ENCODE measurements around the gene FMN2. TPM values are rescaled to one million over a fixed set of nuclear protein-coding genes. Genes with fewer than 3 reads are reported as not detected.

The FMN2 gene
- total and polyA plus RNA-seq, 9 donors: 0.60 to 10.1 (median 2.5) TPM

DNA sequence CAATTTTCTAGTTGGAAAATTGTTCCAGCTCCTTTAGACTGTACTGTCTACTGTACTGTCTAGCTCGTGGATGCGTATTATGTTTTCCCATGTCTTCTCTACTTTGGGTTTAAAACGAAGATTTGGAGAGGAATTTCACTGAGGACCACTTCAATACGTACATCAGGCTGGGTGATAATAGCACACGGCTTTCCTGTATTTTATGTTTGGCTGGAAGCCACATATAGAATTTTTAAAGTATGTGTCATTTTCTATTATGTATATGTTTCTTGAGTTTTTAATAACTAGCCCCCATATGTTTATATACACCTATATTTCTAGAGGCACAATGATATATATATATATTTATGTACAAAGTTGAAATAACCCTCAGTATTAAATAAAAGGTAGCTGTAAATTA lies 293.9 kb downstream of the FMN2 start:
- 88 to 90% (median 88%) methylated on average over 5 of the region's 5 CpGs for WGBS, 3 donors
- intact Hi-C loops (cut with DNase I): no loop called here
- Histone ChIP-seq H3K27ac (no peak overlapping the region), H3K4me1 (ENCODE audit: insufficient read depth) (no peaks in the 10 kb centered on the region), H3K4me3 (no peak overlapping the region), H3K27me3 (no peaks in the 10 kb centered on the region), H3K36me3 (no peaks in the 10 kb centered on the region), H3K9me3 (no peaks in the 10 kb centered on the region)
- DNase-seq: no peak
- TF ChIP-seq POLR2A (IDR thresholded peaks at IDR 0.05): no peak
- no peak for TF ChIP-seq EP300 (IDR thresholded peaks at IDR 0.05)
- TF ChIP-seq, protein P1, sequence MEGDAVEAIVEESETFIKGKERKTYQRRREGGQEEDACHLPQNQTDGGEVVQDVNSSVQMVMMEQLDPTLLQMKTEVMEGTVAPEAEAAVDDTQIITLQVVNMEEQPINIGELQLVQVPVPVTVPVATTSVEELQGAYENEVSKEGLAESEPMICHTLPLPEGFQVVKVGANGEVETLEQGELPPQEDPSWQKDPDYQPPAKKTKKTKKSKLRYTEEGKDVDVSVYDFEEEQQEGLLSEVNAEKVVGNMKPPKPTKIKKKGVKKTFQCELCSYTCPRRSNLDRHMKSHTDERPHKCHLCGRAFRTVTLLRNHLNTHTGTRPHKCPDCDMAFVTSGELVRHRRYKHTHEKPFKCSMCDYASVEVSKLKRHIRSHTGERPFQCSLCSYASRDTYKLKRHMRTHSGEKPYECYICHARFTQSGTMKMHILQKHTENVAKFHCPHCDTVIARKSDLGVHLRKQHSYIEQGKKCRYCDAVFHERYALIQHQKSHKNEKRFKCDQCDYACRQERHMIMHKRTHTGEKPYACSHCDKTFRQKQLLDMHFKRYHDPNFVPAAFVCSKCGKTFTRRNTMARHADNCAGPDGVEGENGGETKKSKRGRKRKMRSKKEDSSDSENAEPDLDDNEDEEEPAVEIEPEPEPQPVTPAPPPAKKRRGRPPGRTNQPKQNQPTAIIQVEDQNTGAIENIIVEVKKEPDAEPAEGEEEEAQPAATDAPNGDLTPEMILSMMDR (IDR thresholded peaks at IDR 0.05): no peak

DNA sequence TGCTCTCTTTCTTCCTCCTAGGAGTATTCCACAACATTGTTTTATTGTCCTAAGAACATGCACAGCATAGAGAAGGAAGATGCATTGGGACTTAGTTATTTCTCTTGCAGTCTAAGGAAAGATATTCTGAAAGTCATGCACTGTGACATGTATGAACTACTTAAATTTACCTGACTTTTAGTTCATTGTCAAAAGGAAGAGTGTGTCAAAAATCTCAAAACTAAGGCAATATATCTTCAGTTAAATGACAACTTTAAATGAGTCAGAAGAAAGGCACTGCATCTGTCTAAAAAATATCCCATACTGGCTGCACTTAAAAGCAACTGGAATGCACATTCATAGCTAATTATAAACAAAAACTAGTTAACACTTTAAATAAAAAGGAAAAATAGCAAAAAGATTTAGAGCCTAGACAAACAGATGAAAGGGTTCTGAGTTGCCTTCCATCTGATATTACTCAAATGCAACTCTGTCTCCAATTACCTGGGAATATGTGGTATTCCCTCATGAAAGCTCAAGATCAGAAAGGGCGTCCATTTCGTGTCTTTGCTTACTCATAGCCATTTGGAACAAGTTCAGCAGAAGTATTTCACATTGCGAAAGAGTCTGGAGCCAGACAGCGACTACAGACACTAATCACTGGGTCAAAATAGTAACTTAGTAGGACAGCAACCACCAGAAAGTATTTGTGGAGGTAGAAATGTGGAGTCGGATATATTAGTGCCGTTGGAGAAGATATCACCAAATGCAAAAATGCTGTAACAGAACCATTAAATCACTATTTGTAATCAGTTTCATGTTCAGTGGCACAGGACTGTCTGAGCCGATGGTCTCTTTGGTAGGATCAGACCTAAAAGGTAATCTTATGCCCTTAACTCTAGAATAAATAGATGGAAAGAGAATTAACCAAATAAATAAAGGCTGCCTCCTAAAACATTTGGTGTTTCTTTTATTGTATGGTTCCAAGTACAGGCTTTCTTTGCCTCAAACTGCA lies 294.6 kb downstream of the FMN2 start:
- Histone ChIP-seq H3K27ac (no peak overlapping the region), H3K4me1 (ENCODE audit: insufficient read depth) (no peaks in the 10 kb centered on the region), H3K27me3 (no peaks in the 10 kb centered on the region), H3K9me3 (no peaks in the 10 kb centered on the region), H3K36me3 (no peaks in the 10 kb centered on the region), H3K4me3 (no peak overlapping the region)
- intact Hi-C loops (cut with DNase I): no loop called here
- DNase-seq: no peak
- 55 to 71% (median 68%) methylated on average over 7 of the region's 7 CpGs for WGBS, 3 donors
- no peak for TF ChIP-seq POLR2A (IDR thresholded peaks at IDR 0.05)
- no peak for TF ChIP-seq EP300 (IDR thresholded peaks at IDR 0.05)
- TF ChIP-seq, protein P1 (IDR thresholded peaks at IDR 0.05): no peak

DNA sequence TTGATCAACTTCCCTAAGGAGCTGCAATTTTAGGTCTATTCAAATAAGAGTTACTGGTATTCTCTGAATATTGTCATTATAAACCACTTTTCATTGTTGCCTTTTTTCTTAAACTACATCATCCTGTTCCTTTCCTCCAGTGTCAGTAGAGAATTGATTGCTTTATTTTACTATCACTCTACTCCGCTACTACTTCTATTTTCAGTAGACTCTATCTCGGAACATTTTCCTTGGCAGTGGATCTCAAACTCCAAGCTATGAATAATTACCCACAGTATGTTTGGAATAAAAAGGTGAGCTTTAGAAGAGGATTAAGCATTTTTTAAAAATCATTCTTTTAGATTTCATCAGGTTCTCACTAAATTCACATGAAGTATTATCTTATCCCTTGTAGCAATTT lies 295.4 kb downstream of the FMN2 start:
- TF ChIP-seq, protein P1 (IDR thresholded peaks at IDR 0.05): no peak
- TF ChIP-seq EP300 (IDR thresholded peaks at IDR 0.05) (no peak), POLR2A (IDR thresholded peaks at IDR 0.05) (no peak)
- intact Hi-C loops (cut with DNase I): no loop called here

DNA sequence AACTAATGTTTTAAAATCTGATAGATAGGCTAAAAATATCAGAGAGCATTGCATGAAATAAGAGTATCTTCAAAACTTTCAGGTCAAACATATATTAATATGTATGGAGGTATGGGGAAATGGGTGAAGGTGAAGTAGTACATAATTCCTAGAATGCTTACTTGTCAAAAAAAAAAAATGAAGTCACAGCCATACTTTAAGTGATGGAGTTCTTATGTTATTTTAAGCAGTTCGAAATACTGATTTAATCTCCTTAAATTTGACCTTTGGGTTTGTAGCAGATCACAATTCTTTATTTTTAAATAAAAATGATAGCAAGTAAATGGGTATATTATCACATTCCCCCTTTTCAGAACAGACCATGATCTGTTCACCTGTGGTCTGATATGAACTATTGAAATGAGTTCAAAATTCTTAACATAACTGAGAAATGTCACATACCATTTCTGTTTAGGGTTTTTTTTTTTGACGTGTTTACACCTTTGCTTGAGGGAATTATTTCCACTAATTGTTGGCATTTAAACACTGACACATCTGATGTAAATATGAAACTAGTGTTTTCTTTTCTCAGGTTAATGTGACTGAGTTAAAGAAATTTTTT lies 300.1 kb downstream of the FMN2 start:
- no peak for TF ChIP-seq POLR2A (IDR thresholded peaks at IDR 0.05)
- TF ChIP-seq EP300 (IDR thresholded peaks at IDR 0.05): no peak
- TF ChIP-seq, protein P1 (IDR thresholded peaks at IDR 0.05): no peak
- H3K27me3 ChIP-seq: no peaks in the 10 kb centered on the region
- DNase-seq: no peak
- H3K36me3 ChIP-seq: no peaks in the 10 kb centered on the region
- H3K27ac ChIP-seq: no peak overlapping the region
- H3K9me3 ChIP-seq: no peaks in the 10 kb centered on the region
- 88 to 90% (median 89%) methylated on average over 2 of the region's 2 CpGs for WGBS, 3 donors
- intact Hi-C loops (cut with DNase I): no loop called here
- no peaks in the 10 kb centered on the region for H3K4me1 ChIP-seq (ENCODE audit: insufficient read depth)
- H3K4me3 ChIP-seq: no peak overlapping the region

More for the DNA sequence above, 295.4 kb downstream of the FMN2 start:
- 28 to 54% (median 29%) methylated on average over 2 of the region's 2 CpGs for WGBS, 3 donors
- Histone ChIP-seq H3K27ac (no peak overlapping the region), H3K9me3 (no peaks in the 10 kb centered on the region), H3K27me3 (no peaks in the 10 kb centered on the region), H3K4me3 (no peak overlapping the region), H3K36me3 (no peaks in the 10 kb centered on the region), H3K4me1 (ENCODE audit: insufficient read depth) (no peaks in the 10 kb centered on the region)
- no peak for DNase-seq
